Naive thymus-derived CD8-positive, alpha-beta T cell (primary cell): ENCODE data around the gene ALDOA. TPM values are rescaled to one million over a fixed set of nuclear protein-coding genes. Genes with fewer than 3 reads are reported as not detected.

ENCODE experiments used
- ATAC-seq, 2 donors: fragments of 150-1000 bp; cut with Tn5 transposase in 1 of 2; sonication (Bioruptor Pico), chemical (Tn5 transposase) in 1 of 2; 1 replicate in 1 of 2; 2 replicates in 1 of 2; pipeline ENCODE4 v1.10.0; 2021; ENCODE audit warnings: mild to moderate bottlenecking in 2 of 2, moderate library complexity in 2 of 2
- POLR2A ChIA-PET: fragments of 350-600 bp; sonication (Branson Sonifier 250); formaldehyde crosslinking; loops from one replicate; lab custom pipeline; 2021; ENCODE audit warnings: antibody characterized with exemption; lab: Charles Lee
- DNase-seq, 10 donors: peaks; one replicate each; pipeline versions ENCODE4 v3.0.0 to v3.0.0-alpha.2; 2020 to 2022
- H3K27ac Mint-ChIP-seq, 10 donors: one replicate each; pipeline ENCODE4 v1.8.0; 2020 to 2022; ENCODE audit warnings: mild to moderate bottlenecking in 10 of 10, mixed read lengths in 10 of 10, moderate library complexity in 4 of 10, inconsistent platforms in 1 of 10
- H3K27me3 Mint-ChIP-seq, 5 donors: one replicate each; pipeline ENCODE4 v1.8.0; 2021 to 2022; ENCODE audit warnings: mixed read lengths in 5 of 5
- H3K36me3 Mint-ChIP-seq, 3 donors: one replicate each; pipeline ENCODE4 v1.8.0; 2020 to 2022; ENCODE audit warnings: mixed read lengths in 3 of 3, mild to moderate bottlenecking in 2 of 3, inconsistent platforms in 1 of 3
- H3K4me1 Mint-ChIP-seq, 4 donors: one replicate each; pipeline ENCODE4 v1.8.0; 2021 to 2022; ENCODE audit warnings: mixed read lengths in 4 of 4
- H3K4me3 Mint-ChIP-seq, 10 donors: one replicate each; pipeline ENCODE4 v1.8.0; 2020 to 2022; ENCODE audit warnings: mild to moderate bottlenecking in 10 of 10, mixed read lengths in 10 of 10, moderate library complexity in 6 of 10, inconsistent platforms in 1 of 10
- H3K9me3 Mint-ChIP-seq, 9 donors: one replicate each; pipeline ENCODE4 v1.8.0; 2020 to 2022; ENCODE audit warnings: mixed read lengths in 9 of 9, mild to moderate bottlenecking in 3 of 9, inconsistent platforms in 1 of 9, moderate library complexity in 1 of 9
- polyA plus RNA-seq, 3 donors: library from polyadenylated mRNA; unstranded; fragments of 300-500 nt; fragmentation: Illumina TruSeq; gene quantifications; one replicate each; pipeline ENCODE4 v1.2.3, GENCODE V29; 2021
- total RNA-seq, 8 experiments: library from RNA in 2 of 8; stranded (reverse) in 2 of 8; gene quantifications; one replicate each; pipeline ENCODE4 v1.2.3 and lab custom pipeline; 2021 to 2026

The ALDOA gene
- total and polyA plus RNA-seq, 5 experiments from 2014 or later = 580 to 1,176 (median 798) TPM

- Mint-ChIP-seq H3K9me3 (no peaks in the 10 kb centered on the region), H3K27me3 (peaks cover 0 to 6% (median 2%) of the 10 kb centered on the region in 5 donors), H3K36me3 (no peaks in the 10 kb centered on the region), H3K27ac (no peak overlapping the region), H3K4me3 (no peak overlapping the region), H3K4me1 (peaks cover 0 to 7% (median 2%) of the 10 kb centered on the region in 4 donors)
- POLR2A ChIA-PET = no interaction called here
- DNase-seq (no peak), ATAC-seq (no peak)
These were observed 19.0 kb upstream of the ALDOA start for GRCh38 chr16:30046588-30046987.

DNA sequence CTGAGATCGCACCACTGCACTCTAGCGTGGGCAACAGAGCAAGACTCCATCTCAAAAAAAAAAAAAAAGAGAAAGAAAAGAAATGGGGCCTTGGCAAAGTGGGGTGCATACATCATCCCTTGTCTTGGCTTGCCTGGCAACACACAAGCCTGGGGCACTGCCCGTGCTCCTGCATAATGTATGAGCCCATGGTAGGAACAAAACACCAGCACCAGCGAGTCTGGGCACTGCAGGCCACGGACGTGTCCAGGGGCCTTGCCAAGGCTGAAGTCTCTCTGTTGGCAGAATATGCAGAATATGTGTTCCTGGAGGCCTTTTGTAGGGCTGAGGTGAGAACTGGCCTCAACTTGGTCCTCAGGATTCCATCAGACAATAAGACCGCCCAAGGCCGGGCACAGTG lies 15.7 kb upstream of the ALDOA start:
- DNase-seq (no peak), ATAC-seq (no peak)
- Mint-ChIP-seq H3K4me3 (no peak overlapping the region), H3K27me3 (peaks cover 0 to 6% (median 2%) of the 10 kb centered on the region in 5 donors), H3K9me3 (no peaks in the 10 kb centered on the region), H3K4me1 (peaks cover 10 to 18% (median 14%) of the 10 kb centered on the region in 4 donors), H3K27ac (no peak overlapping the region), H3K36me3 (no peaks in the 10 kb centered on the region)
- POLR2A ChIA-PET = interaction anchor here (0.6 to 0.7 kb wide), 2 partner anchors 46 to 368 kb away, joined by 3 read pairs; partner anchors contain the start of gene YPEL3

- no peak for ATAC-seq
- DNase-seq = no peak
- POLR2A ChIA-PET = interaction anchor here (0.6 to 0.9 kb wide), 5 partner anchors 14 to 724 kb away, joined by 3 to 4 read pairs (median 3); partner anchors contain the start of gene ALDOA
- peaks cover 9 to 21% (median 19%) of the 10 kb centered on the region in 4 donors for H3K4me1 Mint-ChIP-seq
- peaks cover 0 to 3% (median 0%) of the 10 kb centered on the region in 5 donors for H3K27me3 Mint-ChIP-seq
- no peaks in the 10 kb centered on the region for H3K36me3 Mint-ChIP-seq
- peak overlapping the region in 8 of 10 donors; percentile 48 to 76 (median 68) for H3K4me3 Mint-ChIP-seq
- H3K27ac Mint-ChIP-seq = peak overlapping the region in 4 of 10 donors; percentile 42 to 77 (median 52)
- no peaks in the 10 kb centered on the region for H3K9me3 Mint-ChIP-seq
These were observed 14.0 kb upstream of the ALDOA start for GRCh38 chr16:30051518-30051917.

DNA sequence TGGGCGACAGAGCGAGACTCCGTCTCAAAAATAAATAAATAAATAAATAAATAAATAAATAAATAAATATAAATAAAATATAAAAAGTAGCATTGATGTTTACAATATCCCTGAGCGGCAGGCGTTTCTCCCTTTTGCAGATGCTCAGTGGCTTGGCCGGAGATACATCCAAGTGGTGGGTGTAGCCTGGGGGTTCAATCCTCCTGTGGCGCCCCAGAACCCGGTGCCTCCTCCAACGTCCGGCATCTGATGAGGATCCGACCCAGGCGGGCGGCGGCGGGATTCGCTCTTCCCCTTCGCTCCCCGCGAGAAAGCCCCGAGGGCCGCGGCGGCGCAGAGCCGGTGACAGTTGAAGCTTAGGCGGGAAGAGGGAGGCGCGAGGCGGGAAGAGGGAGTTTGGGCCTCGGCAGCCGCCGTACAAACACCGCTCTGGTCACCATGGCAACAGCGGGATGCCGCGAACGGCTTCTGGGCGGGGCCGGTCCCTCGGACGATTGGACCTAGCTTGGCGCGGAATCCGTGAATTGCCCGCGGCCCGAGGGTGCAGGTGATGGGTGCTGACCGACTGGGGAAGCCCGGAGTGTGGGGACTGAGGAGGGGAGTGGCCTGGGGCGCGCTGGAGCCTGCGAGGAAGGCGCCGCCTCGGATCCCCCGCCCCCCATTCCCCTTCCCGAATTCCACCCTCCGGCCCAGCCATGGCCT lies 12.7 kb upstream of the ALDOA start:
- H3K4me3 Mint-ChIP-seq = peak overlapping the region; percentile 84 to 91 (median 86)
- POLR2A ChIA-PET = interaction anchor here (0.6 to 2.2 kb wide), 10 partner anchors 10 to 349 kb away, joined by 3 to 21 read pairs (median 3); partner anchors contain the start of genes ALDOA and CORO1A
- no peaks in the 10 kb centered on the region for H3K36me3 Mint-ChIP-seq
- DNase-seq = peak; percentile 71 to 93 (median 84)
- ATAC-seq = peak; percentile 81 to 83
- H3K27ac Mint-ChIP-seq = peak overlapping the region in 7 of 10 donors; percentile 29 to 90 (median 59)
- H3K27me3 Mint-ChIP-seq = peaks cover 0 to 3% (median 0%) of the 10 kb centered on the region in 5 donors
- H3K4me1 Mint-ChIP-seq = peaks cover 9 to 21% (median 19%) of the 10 kb centered on the region in 4 donors
- no peaks in the 10 kb centered on the region for H3K9me3 Mint-ChIP-seq

GRCh38 chr16:30053376-30054015 lies 12.1 kb upstream of the ALDOA start:
- POLR2A ChIA-PET = interaction anchor here (0.6 to 2.2 kb wide), 10 partner anchors 10 to 350 kb away, joined by 3 to 21 read pairs (median 3); partner anchors contain the start of genes ALDOA and CORO1A
- no peaks in the 10 kb centered on the region for H3K9me3 Mint-ChIP-seq
- H3K36me3 Mint-ChIP-seq = no peaks in the 10 kb centered on the region
- DNase-seq (no peak), ATAC-seq (peak; percentile 22 to 46)
- H3K27ac Mint-ChIP-seq = peak overlapping the region in 6 of 10 donors; percentile 44 to 87 (median 76)
- H3K4me3 Mint-ChIP-seq = peak overlapping the region; percentile 64 to 91 (median 81)
- peaks cover 9 to 21% (median 19%) of the 10 kb centered on the region in 4 donors for H3K4me1 Mint-ChIP-seq
- H3K27me3 Mint-ChIP-seq = peaks cover 0 to 3% (median 0%) of the 10 kb centered on the region in 5 donors

DNA sequence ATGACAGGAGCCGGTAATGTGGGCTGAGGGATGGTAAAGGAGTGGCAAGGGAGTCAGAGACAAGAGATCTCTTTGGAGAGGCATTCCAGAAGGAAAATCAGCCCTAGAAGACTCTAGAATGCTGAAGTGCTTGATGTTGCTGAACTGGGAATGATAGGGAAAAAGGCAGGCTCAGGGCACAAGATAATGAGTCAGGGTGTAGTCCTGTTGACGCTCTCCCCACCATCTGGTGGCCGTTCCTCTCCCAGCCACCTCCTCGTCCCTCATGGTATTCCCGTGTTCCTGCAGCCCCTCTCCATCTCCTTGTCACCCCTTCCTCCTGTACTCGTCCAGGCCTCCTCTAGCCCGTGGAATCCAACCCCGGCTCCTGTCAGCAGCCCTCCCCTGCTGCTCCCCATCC lies 11.1 kb upstream of the ALDOA start:
- no peak for ATAC-seq
- Mint-ChIP-seq H3K4me1 (peaks cover 9 to 21% (median 19%) of the 10 kb centered on the region in 4 donors), H3K4me3 (peak overlapping the region in 9 of 10 donors; percentile 20 to 76 (median 65)), H3K27ac (peak overlapping the region in 2 of 10 donors; percentile 67 to 69), H3K27me3 (peaks cover 0 to 3% (median 0%) of the 10 kb centered on the region in 5 donors), H3K9me3 (no peaks in the 10 kb centered on the region), H3K36me3 (no peaks in the 10 kb centered on the region)
- POLR2A ChIA-PET = interaction anchor here (1.4 to 2.2 kb wide), 2 partner anchors 9 to 11 kb away, joined by 9 to 21 read pairs; partner anchors contain the start of gene ALDOA
- no peak for DNase-seq

DNA sequence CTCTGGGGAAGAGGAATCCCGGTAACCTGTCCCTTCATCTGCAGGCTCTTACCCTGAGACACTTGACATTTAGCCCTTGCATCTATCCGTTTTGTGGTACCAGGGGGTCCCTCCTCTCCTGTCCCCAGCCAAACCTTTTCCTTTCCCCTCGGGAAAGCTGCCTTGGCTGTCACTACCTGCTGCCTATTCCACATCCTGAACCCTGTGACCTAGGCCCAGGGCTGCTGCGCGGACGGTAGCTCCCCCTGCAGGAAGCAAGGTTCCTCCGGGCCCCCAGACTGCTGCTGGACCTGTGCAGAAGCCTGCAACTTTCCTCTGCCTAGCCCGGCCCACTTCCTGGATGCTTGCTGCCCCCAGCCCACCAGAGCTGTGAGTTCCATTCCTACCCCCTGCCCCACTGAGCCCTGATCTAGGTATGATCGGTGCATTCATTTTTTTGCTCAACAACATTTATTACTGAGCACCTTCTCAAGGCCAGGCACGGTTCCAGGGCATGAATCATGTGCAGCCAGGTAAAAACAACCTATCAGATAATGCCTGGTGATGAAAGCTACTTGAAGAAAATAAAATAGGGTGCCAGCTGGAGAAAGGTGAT lies 10.5 kb upstream of the ALDOA start:
- peak overlapping the region in 4 of 10 donors; percentile 29 to 69 (median 68) for H3K27ac Mint-ChIP-seq
- H3K27me3 Mint-ChIP-seq = peaks cover 0 to 3% (median 0%) of the 10 kb centered on the region in 5 donors
- DNase-seq (peak in 5 of 10 donors; percentile 26 to 39 (median 36)), ATAC-seq (peak; percentile 69 to 76)
- POLR2A ChIA-PET = interaction anchor here (0.7 to 1.4 kb wide), 6 partner anchors 9 to 1218 kb away, joined by 3 to 9 read pairs (median 4); partner anchors contain the start of gene ALDOA
- peak overlapping the region in 9 of 10 donors; percentile 19 to 70 (median 56) for H3K4me3 Mint-ChIP-seq
- H3K9me3 Mint-ChIP-seq = no peaks in the 10 kb centered on the region
- peaks cover 9 to 21% (median 19%) of the 10 kb centered on the region in 4 donors for H3K4me1 Mint-ChIP-seq
- H3K36me3 Mint-ChIP-seq = no peaks in the 10 kb centered on the region

GRCh38 chr16:30060346-30060745 lies 5.2 kb upstream of the ALDOA start:
- no peak for DNase-seq
- Mint-ChIP-seq H3K4me1 (peaks cover 7 to 12% (median 12%) of the 10 kb centered on the region in 4 donors), H3K27ac (no peak overlapping the region), H3K4me3 (peak overlapping the region in 1 of 10 donors; percentile 23), H3K36me3 (no peaks in the 10 kb centered on the region), H3K27me3 (no peaks in the 10 kb centered on the region), H3K9me3 (no peaks in the 10 kb centered on the region)
- POLR2A ChIA-PET = interaction anchor here (1.1 to 2.0 kb wide), 2 partner anchors 16 to 31 kb away, joined by 3 to 6 read pairs; partner anchors contain the start of genes PPP4C and TBX6
- ATAC-seq = no peak

DNA sequence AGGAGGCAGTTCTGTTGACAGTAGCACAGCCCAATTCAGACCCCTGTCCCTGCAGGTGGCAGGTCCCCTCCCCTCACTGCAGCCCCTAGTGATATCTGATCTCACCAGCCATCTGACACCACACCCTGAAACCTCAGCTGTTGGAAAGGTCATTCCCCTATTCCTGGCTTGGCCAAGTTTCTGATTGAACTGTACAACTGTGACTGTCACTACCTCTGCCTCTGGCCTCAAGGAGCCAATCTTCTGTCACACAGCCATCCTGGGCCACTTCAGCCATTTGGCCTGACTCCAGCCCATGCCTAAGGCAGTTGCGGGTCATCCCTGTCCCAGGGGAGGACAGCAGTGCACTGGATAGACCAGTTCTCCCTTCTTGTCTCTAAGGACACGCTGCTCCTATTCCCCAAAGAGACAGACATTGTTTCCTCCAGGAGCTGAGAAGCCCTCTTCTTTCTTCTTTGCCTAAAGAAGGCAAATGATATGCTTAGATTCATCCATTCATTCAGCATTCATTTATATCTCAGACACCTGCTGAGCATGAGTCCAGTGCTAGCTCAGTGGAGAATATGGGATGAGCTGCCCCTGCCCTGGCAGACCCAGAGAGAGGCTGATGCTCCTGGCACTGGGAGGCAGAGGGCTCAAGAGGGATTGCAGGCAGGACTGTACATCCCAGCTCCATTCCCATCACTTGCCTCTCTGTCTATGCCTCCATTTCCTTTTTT lies 4.6 kb upstream of the ALDOA start:
- ATAC-seq = no peak
- H3K4me3 Mint-ChIP-seq = peak overlapping the region in 2 of 10 donors; percentile 23 to 26

GRCh38 chr16:30063278-30063892 lies 2.2 kb upstream of the ALDOA start:
- Mint-ChIP-seq H3K9me3 (no peaks in the 10 kb centered on the region), H3K27me3 (no peaks in the 10 kb centered on the region), H3K36me3 (peaks cover 0 to 18% (median 5%) of the 10 kb centered on the region in 3 donors), H3K4me3 (peak overlapping the region in 9 of 10 donors; percentile 48 to 100 (median 99)), H3K4me1 (peaks cover 12 to 30% (median 27%) of the 10 kb centered on the region in 4 donors), H3K27ac (peak overlapping the region; percentile 96 to 99 (median 98))
- DNase-seq = no peak
- ATAC-seq = no peak
- POLR2A ChIA-PET = interaction anchor here (0.6 to 8.0 kb wide), 8 partner anchors 8 to 354 kb away, joined by 3 to 192 read pairs (median 9); partner anchors contain the start of genes CORO1A, PPP4C, TBX6 and YPEL3

More for the DNA sequence above, 4.6 kb upstream of the ALDOA start:
- peak overlapping the region in 2 of 10 donors; percentile 40 to 60 for H3K27ac Mint-ChIP-seq
- H3K27me3 Mint-ChIP-seq = no peaks in the 10 kb centered on the region
- no peaks in the 10 kb centered on the region for H3K9me3 Mint-ChIP-seq
- H3K4me1 Mint-ChIP-seq = peaks cover 7 to 12% (median 11%) of the 10 kb centered on the region in 4 donors
- POLR2A ChIA-PET = interaction anchor here (0.7 to 8.0 kb wide), 5 partner anchors 15 to 323 kb away, joined by 3 to 192 read pairs (median 9); partner anchors contain the start of genes CORO1A, PPP4C, TBX6 and YPEL3
- DNase-seq = no peak
- peaks cover 0 to 3% (median 0%) of the 10 kb centered on the region in 3 donors for H3K36me3 Mint-ChIP-seq
